ENCODE results near the gene UGT1A4.

Gene UGT1A4

DNA sequence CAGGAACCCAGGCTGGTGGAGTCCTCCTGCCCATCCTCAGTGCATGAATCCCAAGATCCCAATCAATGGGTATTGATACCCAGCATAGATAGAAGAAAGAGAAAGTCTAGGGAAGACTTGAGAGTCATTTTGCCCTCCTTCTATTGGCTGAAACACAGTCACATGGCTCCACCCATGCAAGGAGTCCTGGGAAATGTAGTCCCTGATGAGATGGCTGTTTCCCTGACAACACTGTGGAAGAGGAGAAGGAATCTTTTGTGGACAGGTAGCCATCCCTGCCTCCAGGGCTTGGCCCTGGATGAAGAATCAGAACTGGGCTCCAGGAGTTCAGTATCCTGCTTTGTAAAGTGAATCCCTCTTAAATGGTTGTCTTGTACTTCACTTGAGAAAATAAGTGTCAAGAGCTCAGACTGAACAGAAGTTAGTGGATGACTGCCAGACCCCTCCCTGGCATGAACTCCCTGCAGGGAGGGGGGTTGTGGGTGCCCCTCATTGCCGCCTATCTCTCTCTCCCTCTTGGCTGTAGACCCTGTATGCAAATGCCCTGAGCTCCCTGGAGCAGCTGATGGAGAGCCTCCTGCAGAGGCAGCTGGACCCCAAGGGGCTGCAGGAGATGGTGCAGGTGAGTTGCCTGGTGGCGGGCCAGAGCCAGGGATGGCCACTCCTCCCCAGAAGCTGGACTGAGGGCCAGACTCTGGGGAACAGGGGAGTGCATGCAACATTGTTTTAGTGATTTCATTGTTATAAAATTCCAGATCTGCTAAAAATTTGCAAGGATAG, 95.7 kb downstream of the UGT1A4 start:
- DNase-seq = no peak

DNA sequence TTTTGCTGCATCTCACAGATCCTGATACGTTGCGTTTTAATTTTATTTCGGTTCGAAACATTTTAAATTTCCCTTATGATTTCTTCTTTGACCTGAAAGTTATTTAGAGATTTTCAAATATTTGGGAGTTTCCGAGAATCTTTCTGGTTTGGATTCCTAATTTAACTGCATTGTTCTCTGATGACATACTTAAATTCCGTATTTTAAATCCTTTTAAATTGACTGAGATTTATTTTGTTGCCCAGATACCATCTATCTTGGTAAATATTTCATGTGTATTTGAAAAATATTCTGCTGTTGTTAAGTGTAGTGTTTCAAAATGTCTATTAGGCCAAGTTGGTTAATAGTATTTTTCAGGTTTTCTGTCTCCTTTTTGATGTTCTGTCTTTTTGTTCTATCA, 97.3 kb downstream of the UGT1A4 start:
- DNase-seq = no peak

DNA sequence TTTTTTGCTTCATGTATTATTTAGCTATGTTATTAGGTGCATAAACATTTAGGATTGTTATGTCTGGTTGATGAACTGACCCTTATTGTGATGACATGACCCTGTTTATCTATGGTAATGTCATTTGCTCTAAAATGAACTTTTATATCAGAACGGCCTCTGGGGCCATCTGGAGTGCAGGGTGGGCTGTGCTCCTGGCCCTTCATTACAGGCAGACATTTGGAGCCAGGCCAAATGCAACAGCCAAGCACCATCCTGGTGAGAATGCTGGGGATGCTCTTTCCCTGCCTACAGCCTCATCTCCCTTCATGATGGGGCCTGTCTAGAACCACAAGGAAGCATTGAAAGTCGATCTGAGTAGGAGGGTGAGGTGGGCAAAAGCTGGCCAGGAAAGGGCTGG, 97.8 kb downstream of the UGT1A4 start:
- DNase-seq = no peak

DNA sequence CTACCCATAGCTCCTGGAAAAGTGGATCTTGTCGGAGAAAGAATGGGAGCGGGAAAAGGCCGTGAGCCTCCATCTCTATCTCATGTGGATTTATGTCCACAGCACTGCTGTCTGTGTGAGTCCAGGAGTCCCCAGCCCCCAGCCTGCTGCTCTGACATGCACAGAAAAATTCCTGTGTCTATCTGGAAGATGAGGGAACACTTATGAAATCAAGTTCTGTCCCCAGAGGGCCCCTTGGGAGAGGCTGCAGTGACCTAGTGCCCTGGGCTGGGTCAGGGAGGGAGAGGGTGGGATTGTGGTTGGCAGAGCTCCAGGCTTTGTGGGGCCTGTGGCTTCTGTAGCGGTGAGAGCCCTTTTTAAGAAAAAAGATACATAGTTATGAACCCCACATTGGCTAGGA, 98.2 kb downstream of the UGT1A4 start:
- no peak for DNase-seq

DNA sequence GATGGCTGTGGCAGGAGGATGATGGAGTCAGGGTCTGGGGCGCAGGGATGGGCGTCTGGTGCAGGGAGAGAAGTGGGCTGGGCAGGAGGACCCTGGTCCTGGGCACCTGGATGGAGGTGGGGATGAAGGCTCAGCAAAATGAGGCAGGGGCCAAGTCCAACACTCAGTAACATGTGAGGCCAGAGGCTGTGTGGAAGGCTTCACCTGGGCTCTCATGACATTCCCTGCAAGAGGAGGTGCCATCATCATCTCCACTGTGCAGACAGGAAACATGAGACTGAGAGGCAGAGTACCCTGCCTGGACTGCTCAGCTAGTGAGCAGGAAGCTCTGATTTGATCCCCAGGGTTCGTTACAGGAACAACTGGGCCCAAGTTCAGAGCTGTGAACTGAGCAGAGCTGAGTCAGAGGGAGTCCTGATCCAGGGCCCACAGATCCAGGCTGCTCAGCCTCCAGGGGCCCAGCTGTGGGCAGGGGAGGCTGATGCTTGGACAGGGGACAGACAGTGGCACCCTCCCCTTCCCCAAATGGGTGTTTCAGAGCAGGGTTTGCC, 98.9 kb downstream of the UGT1A4 start:
- DNase-seq = no peak

DNA sequence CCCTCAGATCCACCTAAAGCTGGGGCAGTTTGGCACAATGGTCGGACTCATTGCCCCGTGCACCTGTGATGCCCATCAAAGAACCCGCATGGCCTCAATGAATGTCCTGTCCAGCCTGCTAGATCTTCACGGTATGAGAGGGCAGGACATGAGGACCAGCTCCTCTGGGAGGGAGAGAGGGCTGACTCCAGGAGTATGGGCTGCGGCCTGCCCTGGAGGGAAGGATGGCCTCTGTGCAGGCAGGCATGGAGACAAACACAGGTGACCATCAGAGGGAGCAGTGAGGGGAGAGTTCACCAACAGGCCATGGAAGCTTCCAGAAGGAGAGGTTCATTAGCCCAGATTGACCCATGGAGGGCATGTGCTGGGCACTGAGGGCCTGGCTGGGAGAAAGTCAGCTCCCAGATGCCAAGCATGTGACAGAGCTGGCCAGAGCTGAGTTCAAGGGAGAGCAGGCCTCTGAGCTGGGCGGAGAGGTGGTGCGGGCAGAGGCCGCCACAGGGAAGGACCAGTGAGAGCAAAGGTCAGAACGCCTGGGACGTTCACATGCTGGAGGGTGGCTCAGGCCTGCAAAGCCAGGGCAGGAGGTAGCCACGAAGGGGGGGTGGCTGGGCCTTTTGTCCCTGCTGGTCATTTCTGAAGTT, 99.6 kb downstream of the UGT1A4 start:
- DNase-seq = no peak

DNA sequence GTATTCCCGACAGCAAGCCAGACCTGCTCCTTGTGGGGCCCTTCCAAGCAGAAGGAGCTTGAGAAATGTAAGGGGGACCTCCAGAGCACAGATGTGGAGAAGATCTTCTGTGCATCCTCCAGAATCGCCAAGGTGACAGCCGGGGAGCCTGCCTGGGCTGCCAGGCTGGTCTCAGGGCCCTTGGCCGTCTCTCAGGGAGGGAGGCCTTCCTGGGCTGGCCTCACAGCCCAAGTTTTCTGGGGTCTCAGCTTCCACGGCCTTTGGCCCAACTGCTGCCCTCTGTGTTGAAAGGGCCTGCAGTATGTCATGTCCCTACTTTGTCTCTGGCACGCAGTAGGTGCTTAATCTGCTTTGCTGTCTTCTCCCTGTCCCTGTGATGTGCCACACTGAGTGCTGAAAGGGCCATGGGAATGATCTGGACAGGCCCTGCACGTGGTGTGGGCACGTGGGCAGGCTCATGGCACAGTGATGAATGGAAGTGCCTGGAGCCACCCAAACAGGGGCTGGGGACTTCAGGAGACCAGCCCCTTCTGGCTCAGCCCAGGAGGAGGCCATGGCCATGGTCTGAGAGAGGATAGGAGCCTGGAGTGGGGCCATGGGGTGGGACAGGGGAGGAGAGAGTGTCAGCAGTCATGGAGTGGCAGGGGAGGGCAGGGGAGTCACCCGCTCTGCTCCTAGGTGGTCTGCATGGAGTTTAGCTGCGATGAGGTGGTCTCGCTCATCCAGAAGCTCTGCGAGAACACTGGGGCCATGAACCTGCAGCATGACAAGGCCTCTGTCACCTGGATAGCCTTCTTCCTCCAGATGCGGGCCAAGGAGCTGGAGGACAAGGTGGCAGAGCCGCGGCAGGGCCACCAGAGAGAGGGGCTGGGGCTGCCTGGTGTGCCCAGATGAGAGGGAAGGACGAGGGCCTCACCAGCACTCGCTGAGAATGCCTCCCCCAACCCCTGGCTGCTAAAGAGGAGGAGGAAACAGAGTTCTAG, 100.4 kb downstream of the UGT1A4 start:
- no peak for DNase-seq

DNA sequence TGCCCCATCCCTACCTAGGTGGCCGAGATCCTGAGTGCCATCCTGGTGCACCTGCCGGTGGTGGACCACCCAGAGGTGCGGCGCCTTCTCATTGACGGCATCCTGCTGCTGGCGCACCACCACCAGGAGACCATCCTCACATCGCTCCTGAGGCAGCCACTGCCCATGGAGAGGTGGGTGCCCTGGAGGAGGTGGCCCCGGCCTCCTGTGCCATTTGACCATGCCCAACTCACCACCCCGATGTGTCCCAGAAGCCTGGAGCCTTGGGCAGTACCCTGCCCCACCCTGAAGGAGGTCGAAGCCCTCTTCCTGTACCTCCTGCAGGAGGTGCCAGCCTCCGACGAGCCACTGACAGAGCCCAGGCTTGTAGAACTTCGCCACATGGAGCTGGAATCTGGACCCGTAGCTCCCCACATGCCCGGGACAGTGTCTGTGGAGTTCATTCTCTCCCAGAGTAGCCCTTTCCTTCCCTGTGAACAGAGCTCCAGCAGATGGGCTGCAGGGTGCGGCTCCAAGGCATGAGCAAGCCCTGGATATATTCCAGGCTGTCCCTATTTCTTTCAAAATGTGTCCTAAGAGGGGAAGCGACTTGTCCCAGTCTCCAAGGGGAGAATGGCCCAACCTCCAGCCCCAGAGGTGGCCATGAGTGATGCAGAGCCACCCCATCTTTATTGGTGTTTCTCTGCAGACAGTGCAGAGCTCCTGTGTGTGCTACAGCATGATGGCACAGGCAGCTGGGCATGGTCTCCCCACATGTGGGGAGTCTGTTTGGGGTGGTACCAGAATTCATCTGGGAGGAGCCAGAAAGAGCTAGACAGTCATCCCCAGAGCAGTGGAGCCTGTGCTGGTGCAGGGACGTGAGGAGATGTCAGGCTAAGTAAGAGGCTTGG, 101.6 kb downstream of the UGT1A4 start:
- DNase-seq = no peak

DNA sequence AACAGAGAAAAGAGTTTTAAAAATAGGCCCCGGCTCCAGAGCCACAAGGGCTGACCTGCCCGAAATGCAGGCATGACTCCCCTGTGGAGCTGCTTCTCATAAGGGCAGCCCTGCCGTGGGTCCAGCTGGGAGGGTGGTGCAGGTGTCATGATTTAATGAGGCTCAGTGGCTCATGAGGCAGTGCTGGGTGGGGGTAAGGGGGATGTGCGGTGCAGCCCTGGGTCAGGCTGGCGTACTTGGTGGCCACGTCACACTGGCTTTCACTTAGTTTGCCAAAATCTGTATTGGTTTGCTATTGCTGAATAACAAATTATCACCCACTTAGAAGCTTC, 102.2 kb downstream of the UGT1A4 start:
- no peak for DNase-seq

DNA sequence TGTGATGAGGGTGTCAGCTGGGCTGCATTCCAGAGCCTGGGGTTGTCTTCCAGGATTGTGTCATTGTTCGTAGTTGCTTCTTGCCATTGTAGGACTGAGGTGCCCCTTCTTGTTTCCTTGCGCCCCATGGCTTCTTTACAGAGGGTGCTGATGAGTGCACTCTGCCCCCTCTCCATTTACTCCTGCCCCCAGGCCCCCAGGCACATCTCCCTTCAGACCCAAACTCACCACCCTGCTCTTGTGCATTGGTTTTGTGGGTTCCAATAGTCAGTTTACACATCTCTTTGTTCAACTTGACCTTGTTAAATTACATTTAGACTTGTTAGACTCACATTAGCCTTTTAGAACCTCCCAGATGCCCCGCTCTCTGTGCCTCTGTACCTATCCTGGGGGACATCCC, 102.7 kb downstream of the UGT1A4 start:
- DNase-seq = no peak

DNA sequence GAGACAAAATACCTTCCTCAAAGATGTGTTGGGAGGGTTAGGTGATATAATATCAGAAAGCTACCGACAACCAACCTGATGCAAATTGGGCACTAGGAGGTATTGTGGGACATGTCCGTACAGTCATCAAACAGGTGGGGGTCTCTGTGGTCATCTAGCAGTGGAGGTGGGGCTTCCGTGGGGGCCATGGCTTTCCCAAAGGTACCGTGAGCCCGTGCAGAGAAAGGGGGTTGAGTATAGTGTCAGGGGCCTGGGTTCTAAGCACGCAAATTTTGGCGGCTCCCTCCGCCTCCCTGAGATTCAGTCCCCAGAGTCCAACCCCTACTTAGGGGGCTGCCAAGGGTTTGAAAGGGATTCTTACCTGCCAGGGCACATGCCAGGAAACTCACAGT, 103.2 kb downstream of the UGT1A4 start:
- no peak for DNase-seq

DNA sequence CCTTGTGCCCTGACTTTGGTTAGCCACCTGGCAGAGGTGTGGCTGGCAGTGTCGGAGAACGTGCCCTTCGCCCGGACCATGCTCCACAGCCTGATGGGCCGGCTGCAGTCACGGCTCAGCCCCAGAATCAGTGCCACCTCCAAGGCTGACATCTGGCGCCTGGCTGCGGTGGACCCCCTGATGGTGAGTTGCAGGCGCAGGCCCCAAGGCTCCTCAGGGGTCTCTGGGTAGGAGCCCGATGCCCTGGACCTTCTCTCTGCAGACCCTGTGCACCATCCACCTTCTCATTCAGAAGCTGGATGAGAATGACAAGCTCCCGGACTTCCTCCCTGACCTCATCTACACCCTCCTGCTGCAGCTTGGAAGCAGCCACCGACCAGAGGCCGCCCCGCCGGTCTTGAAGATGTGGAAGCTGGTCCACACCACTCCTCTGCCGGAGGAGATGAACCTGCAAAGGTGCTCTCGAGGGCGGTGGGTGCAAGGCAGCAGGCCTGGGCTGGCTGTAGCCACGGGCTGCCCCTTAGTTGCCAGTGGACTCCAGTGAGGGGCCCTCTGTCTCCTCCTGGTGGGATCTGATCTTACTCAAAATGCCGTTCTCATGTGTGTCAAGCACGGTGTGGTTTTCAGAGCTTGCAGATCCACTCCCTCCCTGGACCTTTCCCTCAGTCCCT, 103.7 kb downstream of the UGT1A4 start:
- no peak for DNase-seq

Measured in NCI-H187 treated with DMSO at 0.1 percent for 48 hours (cell line).